HG02642 (cell line): ENCODE results near the gene MAN1C1.

Experiments
- ATAC-seq: cut with Tn5 transposase; IDR thresholded peaks from one replicate; pipeline ENCODE4 v1.9.1; 2021; ENCODE audit warnings: mild to moderate bottlenecking; ENCODE audit not compliant: unreplicated experiment, poor library complexity

MAN1C1 gene

GRCh38 chr1:25792115-25792514 lies 175.5 kb downstream of the MAN1C1 start:
- no peak for ATAC-seq

- ATAC-seq: no peak
Measured at GRCh38 chr1:25793585-25794170, 177.1 kb downstream of the MAN1C1 start.

- ATAC-seq: no peak
Measured at GRCh38 chr1:25794325-25794724, 177.7 kb downstream of the MAN1C1 start.

- no peak for ATAC-seq
Measured at GRCh38 chr1:25795211-25795610, 178.6 kb downstream of the MAN1C1 start.

GRCh38 chr1:25795946-25796810 lies 179.6 kb downstream of the MAN1C1 start:
- no peak for ATAC-seq

GRCh38 chr1:25796811-25797458 lies 180.3 kb downstream of the MAN1C1 start:
- no peak for ATAC-seq

GRCh38 chr1:25797939-25798338 lies 181.3 kb downstream of the MAN1C1 start:
- no peak for ATAC-seq

- ATAC-seq: no peak
Measured at GRCh38 chr1:25798666-25799351, 182.2 kb downstream of the MAN1C1 start.

- no peak for ATAC-seq
Measured at GRCh38 chr1:25799352-25799934, 182.9 kb downstream of the MAN1C1 start.

GRCh38 chr1:25799935-25800702 lies 183.5 kb downstream of the MAN1C1 start, which contains the start of gene SELENON:
TSS of gene SELENON (plus strand) at chr1:25800193. CDS start at chr1:25800231, 38 bp downstream.
- ATAC-seq: no peak

- ATAC-seq: no peak
Measured at GRCh38 chr1:25800703-25801377, 184.2 kb downstream of the MAN1C1 start.

GRCh38 chr1:25802915-25803314 lies 186.3 kb downstream of the MAN1C1 start:
- no peak for ATAC-seq

- no peak for ATAC-seq
Measured at GRCh38 chr1:25803368-25803767, 186.8 kb downstream of the MAN1C1 start.

- ATAC-seq: no peak
Measured at GRCh38 chr1:25804244-25804963, 187.8 kb downstream of the MAN1C1 start.

GRCh38 chr1:25804964-25805862 lies 188.6 kb downstream of the MAN1C1 start:
- ATAC-seq: no peak

GRCh38 chr1:25805863-25806225 lies 189.3 kb downstream of the MAN1C1 start:
- no peak for ATAC-seq

- no peak for ATAC-seq
Measured at GRCh38 chr1:25806418-25806817, 189.8 kb downstream of the MAN1C1 start.
